AG04450 (cell line): ENCODE data around the gene TLE3. TPM values are rescaled to one million over a fixed set of nuclear protein-coding genes. Genes with fewer than 3 reads are reported as not detected.

Source experiments
- CTCF ChIA-PET: fragments of 300-600, 350-600 bp; formaldehyde crosslinking; extraction: SDS; loops from one replicate; lab custom pipeline; 2022; ENCODE audit warnings: antibody characterized with exemption, inconsistent platforms; lab: Charles Lee
- POLR2A ChIA-PET: fragments of 350-600 bp; formaldehyde crosslinking; extraction: SDS; loops from one replicate; lab custom pipeline; 2021; ENCODE audit warnings: antibody characterized with exemption, inconsistent platforms; lab: Yijun Ruan, JAX
- DNase-seq: peaks from one replicate; pipeline ENCODE4 v3.0.0-alpha.2; 2011; ENCODE audit warnings: low read depth, low spot score
- H3K27ac ChIP-seq: one replicate; pipeline ENCODE4 v1.5.1; 2012; ENCODE audit warnings: low read depth, low read length, control low read depth
- H3K27me3 ChIP-seq: one replicate; pipeline ENCODE4 v1.6.0; 2012; ENCODE audit warnings: low read length; ENCODE audit not compliant: control insufficient read depth, insufficient read depth
- H3K4me3 ChIP-seq: 2 replicates; pipeline ENCODE4 v1.5.1; 2011; ENCODE audit warnings: mild to moderate bottlenecking, low read depth, low read length, control low read depth
- H3K9me3 ChIP-seq: 2 replicates; pipeline ENCODE4 v1.5.1; 2012; ENCODE audit warnings: low read length; ENCODE audit not compliant: control insufficient read depth, insufficient read depth
- CTCF ChIP-seq: IDR thresholded peaks from 2 replicates; pipeline ENCODE4 v1.5.1; 2011; ENCODE audit warnings: low read depth, low read length, control low read depth, inconsistent platforms
- polyA plus RNA-seq: library from polyadenylated mRNA; depleted of rRNA; stranded (reverse); fragments of >200 nt; gene quantifications from 2 replicates; pipeline ENCODE4 v1.2.3, GENCODE V29; 2011

The TLE3 gene
- polyA plus RNA-seq, 1 experiment, result 7.5 TPM

DNA sequence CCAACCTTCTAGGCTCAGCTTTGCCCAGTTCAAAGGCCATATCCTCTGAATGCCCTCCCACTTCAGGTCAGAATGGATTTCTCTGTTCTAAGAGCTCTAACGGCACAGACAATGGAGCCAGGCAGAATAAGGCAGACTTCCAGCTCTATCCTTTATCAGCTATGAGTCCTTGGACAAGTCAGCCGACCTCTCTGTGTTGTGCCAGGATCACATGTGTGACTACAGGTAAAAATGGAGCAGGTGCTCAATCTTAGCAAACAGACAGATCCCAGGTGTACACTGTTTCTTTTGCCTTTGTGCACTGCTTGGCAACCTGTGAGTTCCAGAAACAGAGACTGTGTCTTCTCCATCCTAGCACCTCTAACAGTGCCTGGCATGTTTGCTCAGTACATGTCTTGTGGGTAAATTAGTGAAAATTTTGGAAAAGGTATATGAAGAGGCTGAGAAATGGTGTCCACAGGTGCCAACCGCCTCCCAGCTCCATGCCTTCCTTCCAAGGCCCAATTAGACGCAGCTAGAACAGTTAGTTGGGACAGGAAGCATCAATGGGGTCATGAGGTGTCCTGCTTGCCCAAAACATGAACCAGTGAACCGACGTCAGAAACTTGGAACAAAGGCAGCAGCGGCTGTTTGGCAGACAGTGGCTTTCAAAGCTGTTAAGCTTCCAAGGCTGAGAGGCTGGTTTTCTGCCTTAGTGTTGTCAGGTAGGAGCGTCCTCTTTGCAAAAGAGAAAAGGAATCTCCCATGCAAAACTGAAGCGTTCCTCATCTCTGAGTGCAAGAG is 28.7 kb downstream of the TLE3 start:
- H3K9me3 ChIP-seq, result no peaks in the 10 kb centered on the region
- DNase-seq, result no peak
- H3K27me3 ChIP-seq, result no peaks in the 10 kb centered on the region
- TF ChIP-seq CTCF, result no peak
- no peak overlapping the region for H3K4me3 ChIP-seq
- no peak overlapping the region for H3K27ac ChIP-seq
- ChIA-PET POLR2A (interaction anchor here (0.6 kb wide), 1 partner anchor 770 kb away, joined by 3 read pairs; no protein-coding TSS in a partner anchor), CTCF (no interaction called here)

- CTCF ChIA-PET, result interaction anchor here (0.6 to 0.9 kb wide), 2 partner anchors 421 to 674 kb away, joined by 3 to 5 read pairs; no protein-coding TSS in a partner anchor
- DNase-seq, result no peak
These were observed 30.0 kb downstream of the TLE3 start for GRCh38 chr15:70067681-70068080.

GRCh38 chr15:70067011-70067410 is 30.7 kb downstream of the TLE3 start:
- POLR2A ChIA-PET, result interaction anchor here (1.0 to 1.4 kb wide), 2 partner anchors 10 to 31 kb away, joined by 3 to 4 read pairs; partner anchors contain the start of gene TLE3
- CTCF ChIA-PET, result interaction anchor here (0.6 to 1.7 kb wide), 5 partner anchors 27 to 588 kb away, joined by 3 to 4 read pairs (median 4); no protein-coding TSS in a partner anchor

More at GRCh38 chr15:70067681-70068080, 30.0 kb downstream of the TLE3 start:
- TF ChIP-seq CTCF, result no peak
- no peak overlapping the region for H3K4me3 ChIP-seq
- no peaks in the 10 kb centered on the region for H3K9me3 ChIP-seq
- POLR2A ChIA-PET, result no interaction called here
- H3K27me3 ChIP-seq, result no peaks in the 10 kb centered on the region
- no peak overlapping the region for H3K27ac ChIP-seq

GRCh38 chr15:70066447-70066846 is 31.3 kb downstream of the TLE3 start:
- ChIA-PET CTCF (interaction anchor here (0.7 to 1.7 kb wide), 3 partner anchors 28 to 588 kb away, joined by 4 read pairs; no protein-coding TSS in a partner anchor), POLR2A (interaction anchor here (0.6 to 2.5 kb wide), 5 partner anchors 11 to 38 kb away, joined by 3 to 6 read pairs (median 4); partner anchors contain the start of gene TLE3)

More at GRCh38 chr15:70067011-70067410, 30.7 kb downstream of the TLE3 start:
- Histone ChIP-seq H3K4me3 (no peak overlapping the region), H3K27me3 (no peaks in the 10 kb centered on the region), H3K9me3 (no peaks in the 10 kb centered on the region), H3K27ac (no peak overlapping the region)
- no peak for TF ChIP-seq CTCF
- DNase-seq, result no peak

More at GRCh38 chr15:70066447-70066846, 31.3 kb downstream of the TLE3 start:
- Histone ChIP-seq H3K27me3 (no peaks in the 10 kb centered on the region), H3K27ac (peak overlapping the region; percentile 1), H3K9me3 (no peaks in the 10 kb centered on the region), H3K4me3 (no peak overlapping the region)
- TF ChIP-seq CTCF, result no peak
- peak; percentile 24 for DNase-seq
